GM12864 (cell line): Measurements from ENCODE around the gene KLF13.

ENCODE experiments used
- DNase-seq: peaks from one replicate; pipeline ENCODE4 v3.0.0-alpha.2; 2011; ENCODE audit warnings: low read depth
- H3K4me3 ChIP-seq: 2 replicates; pipeline ENCODE4 v1.5.1; 2011; ENCODE audit warnings: mild to moderate bottlenecking, low read depth, low read length, control low read depth
- TF ChIP-seq, protein P1 (sequence below): IDR thresholded peaks from 2 replicates; pipeline ENCODE4 v1.5.1; 2011; ENCODE audit warnings: low read depth, mild to moderate bottlenecking, moderate library complexity, low read length, control low read depth, inconsistent platforms; ENCODE audit errors: missing control alignments

The KLF13 gene

DNA sequence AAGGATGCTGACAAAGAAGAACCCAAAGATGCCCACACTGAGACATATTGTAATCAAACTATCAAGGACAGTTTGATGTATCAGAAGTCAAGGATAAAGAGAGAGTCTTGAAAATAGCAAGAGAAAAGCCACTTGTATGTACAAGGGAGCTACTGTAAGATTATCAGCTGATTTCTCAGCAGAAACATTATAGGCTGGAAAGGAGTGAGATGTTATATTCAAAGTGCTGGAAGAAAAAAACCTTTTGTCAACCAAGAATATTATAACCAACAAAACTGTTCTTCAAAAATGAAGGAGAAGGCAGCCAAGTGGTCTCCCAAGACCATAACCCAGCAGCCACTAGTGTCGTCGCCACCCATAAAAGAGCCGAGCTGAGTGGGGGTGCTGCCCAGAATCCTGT is 93.2 kb downstream of the KLF13 start:
- no peak for DNase-seq
- TF ChIP-seq, protein P1, sequence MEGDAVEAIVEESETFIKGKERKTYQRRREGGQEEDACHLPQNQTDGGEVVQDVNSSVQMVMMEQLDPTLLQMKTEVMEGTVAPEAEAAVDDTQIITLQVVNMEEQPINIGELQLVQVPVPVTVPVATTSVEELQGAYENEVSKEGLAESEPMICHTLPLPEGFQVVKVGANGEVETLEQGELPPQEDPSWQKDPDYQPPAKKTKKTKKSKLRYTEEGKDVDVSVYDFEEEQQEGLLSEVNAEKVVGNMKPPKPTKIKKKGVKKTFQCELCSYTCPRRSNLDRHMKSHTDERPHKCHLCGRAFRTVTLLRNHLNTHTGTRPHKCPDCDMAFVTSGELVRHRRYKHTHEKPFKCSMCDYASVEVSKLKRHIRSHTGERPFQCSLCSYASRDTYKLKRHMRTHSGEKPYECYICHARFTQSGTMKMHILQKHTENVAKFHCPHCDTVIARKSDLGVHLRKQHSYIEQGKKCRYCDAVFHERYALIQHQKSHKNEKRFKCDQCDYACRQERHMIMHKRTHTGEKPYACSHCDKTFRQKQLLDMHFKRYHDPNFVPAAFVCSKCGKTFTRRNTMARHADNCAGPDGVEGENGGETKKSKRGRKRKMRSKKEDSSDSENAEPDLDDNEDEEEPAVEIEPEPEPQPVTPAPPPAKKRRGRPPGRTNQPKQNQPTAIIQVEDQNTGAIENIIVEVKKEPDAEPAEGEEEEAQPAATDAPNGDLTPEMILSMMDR: no peak
- H3K4me3 ChIP-seq: no peak overlapping the region

DNA sequence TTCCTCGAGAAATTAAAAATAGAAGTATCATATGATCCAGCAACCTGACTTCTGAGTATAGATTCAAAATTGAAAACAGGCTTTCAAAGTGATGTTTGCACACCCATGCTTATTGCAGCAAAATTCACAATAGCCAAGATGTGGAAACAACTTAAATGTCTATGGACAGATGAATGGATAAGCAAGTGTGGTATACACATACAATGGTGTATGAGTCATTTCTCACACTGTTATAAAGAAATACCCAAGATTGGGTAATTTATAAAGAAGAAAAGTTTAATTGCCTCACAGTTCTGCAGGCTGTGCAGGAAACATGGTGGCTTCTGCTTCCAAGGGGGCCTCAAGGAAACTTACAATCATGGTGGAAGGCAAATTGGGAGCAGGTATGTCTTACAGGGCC is 100.8 kb downstream of the KLF13 start:
- no peak overlapping the region for H3K4me3 ChIP-seq
- TF ChIP-seq, protein P1: no peak
- no peak for DNase-seq
